Stimulated activated CD8-positive, alpha-beta memory T cell treated with anti-CD3 and anti-CD28 coated beads, Interleukin-7, amount 100 ng/mL, for 48 hours (primary cell): ENCODE measurements around the gene MLNR.

Experiments
- DNase-seq, 2 donors: peaks; one replicate each; pipeline ENCODE4 v3.0.0-alpha.2; 2020; ENCODE audit warnings: low read depth in 1 of 2; ENCODE audit errors: extremely low read depth in 1 of 2

The MLNR gene

GRCh38 chr13:49225223-49226042 lies 5.3 kb downstream of the MLNR start:
- no peak for DNase-seq

- no peak for DNase-seq
Measured at GRCh38 chr13:49226613-49227012, 6.5 kb downstream of the MLNR start.

GRCh38 chr13:49234741-49235140 lies 14.6 kb downstream of the MLNR start:
- DNase-seq = no peak

- no peak for DNase-seq
Measured at GRCh38 chr13:49235856-49236431, 15.8 kb downstream of the MLNR start.

- DNase-seq = no peak
Measured at GRCh38 chr13:49238621-49239020, 18.5 kb downstream of the MLNR start.

- DNase-seq = no peak
Measured at GRCh38 chr13:49240017-49240416, 19.9 kb downstream of the MLNR start.

GRCh38 chr13:49241296-49241695 lies 21.2 kb downstream of the MLNR start:
- no peak for DNase-seq

GRCh38 chr13:49245101-49245500 lies 25.0 kb downstream of the MLNR start:
- DNase-seq = no peak

GRCh38 chr13:49246850-49247642 lies 26.9 kb downstream of the MLNR start:
- DNase-seq = no peak

GRCh38 chr13:49247643-49248621 lies 27.8 kb downstream of the MLNR start, which contains the start of gene CDADC1:
Gene CDADC1, plus strand, starts transcription at chr13:49247925. Its CDS starts 113 bp downstream, at chr13:49248038.
- DNase-seq = peak; percentile 89 to 96

- DNase-seq = no peak
Measured at GRCh38 chr13:49248622-49249002, 28.5 kb downstream of the MLNR start.

- DNase-seq = no peak
Measured at GRCh38 chr13:49251326-49251725, 31.2 kb downstream of the MLNR start.

- DNase-seq = no peak
Measured at GRCh38 chr13:49253310-49253709, 33.2 kb downstream of the MLNR start.

GRCh38 chr13:49254007-49254406 lies 33.9 kb downstream of the MLNR start:
- DNase-seq = no peak

- no peak for DNase-seq
Measured at GRCh38 chr13:49256841-49257240, 36.7 kb downstream of the MLNR start.

- DNase-seq = no peak
Measured at GRCh38 chr13:49258089-49258796, 38.1 kb downstream of the MLNR start.

- DNase-seq = no peak
Measured at GRCh38 chr13:49259586-49259985, 39.4 kb downstream of the MLNR start.

- no peak for DNase-seq
Measured at GRCh38 chr13:49262634-49263033, 42.5 kb downstream of the MLNR start.

GRCh38 chr13:49265822-49266221 lies 45.7 kb downstream of the MLNR start:
- DNase-seq = no peak

GRCh38 chr13:49271264-49271663 lies 51.1 kb downstream of the MLNR start:
- DNase-seq = no peak
